ENCODE results near the gene SRA1. TPM values are rescaled to one million over a fixed set of nuclear protein-coding genes. Genes with fewer than 3 reads are reported as not detected.
A peak's percentile ranks its signal among the peaks of the same experiment; 100 is the strongest.

Gene SRA1
- total RNA-seq, 4 donors from 2014 or later = 19.9 to 36.3 (median 26.5) TPM

DNA sequence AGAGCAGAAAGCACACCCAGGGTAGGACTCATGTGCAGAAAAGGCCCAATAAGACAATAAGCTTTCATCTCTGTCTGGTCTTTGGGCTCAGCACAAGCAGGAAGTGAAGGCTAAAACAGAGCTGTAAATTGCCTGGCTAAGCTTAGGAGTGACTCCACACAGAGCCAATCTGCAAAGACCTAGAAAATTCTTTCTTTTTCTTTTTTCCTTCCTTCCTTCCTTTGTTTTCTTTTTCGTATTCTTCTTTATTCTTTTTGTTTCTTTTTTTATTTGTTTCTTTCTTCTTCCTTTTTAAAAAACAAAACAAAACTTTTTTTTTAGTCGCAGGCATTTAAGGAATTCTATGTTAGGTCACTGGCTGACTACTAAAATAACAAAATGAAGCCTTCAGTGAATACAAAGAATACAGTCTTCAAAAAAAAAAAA, 19.5 kb upstream of the SRA1 start:
- Histone ChIP-seq H3K9me3 (no peaks in the 10 kb centered on the region), H3K36me3 (no peaks in the 10 kb centered on the region), H3K4me3 (no peak overlapping the region), H3K27ac (peak overlapping the region in 3 of 4 donors; percentile 44 to 58 (median 57)), H3K27me3 (no peaks in the 10 kb centered on the region), H3K4me1 (peaks cover 0 to 16% (median 6%) of the 10 kb centered on the region in 4 donors)
- DNase-seq = no peak
- TF ChIP-seq, protein P1, sequence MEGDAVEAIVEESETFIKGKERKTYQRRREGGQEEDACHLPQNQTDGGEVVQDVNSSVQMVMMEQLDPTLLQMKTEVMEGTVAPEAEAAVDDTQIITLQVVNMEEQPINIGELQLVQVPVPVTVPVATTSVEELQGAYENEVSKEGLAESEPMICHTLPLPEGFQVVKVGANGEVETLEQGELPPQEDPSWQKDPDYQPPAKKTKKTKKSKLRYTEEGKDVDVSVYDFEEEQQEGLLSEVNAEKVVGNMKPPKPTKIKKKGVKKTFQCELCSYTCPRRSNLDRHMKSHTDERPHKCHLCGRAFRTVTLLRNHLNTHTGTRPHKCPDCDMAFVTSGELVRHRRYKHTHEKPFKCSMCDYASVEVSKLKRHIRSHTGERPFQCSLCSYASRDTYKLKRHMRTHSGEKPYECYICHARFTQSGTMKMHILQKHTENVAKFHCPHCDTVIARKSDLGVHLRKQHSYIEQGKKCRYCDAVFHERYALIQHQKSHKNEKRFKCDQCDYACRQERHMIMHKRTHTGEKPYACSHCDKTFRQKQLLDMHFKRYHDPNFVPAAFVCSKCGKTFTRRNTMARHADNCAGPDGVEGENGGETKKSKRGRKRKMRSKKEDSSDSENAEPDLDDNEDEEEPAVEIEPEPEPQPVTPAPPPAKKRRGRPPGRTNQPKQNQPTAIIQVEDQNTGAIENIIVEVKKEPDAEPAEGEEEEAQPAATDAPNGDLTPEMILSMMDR (IDR thresholded peaks at IDR 0.05) = no peak
- no peak for TF ChIP-seq POLR2AphosphoS5 (IDR thresholded peaks at IDR 0.05)
- TF ChIP-seq POLR2A (IDR thresholded peaks at IDR 0.05) = no peak
- no peak for TF ChIP-seq EP300 (IDR thresholded peaks at IDR 0.05; ENCODE audit: low read depth)
- intact Hi-C loops (cut with DNase I; ENCODE audit: low total_unique reads) = loop anchor here (5.0 kb wide), 1 partner anchor 1006 kb away; no protein-coding TSS in a partner anchor
- in situ Hi-C loops (cut with MboI; ENCODE audit: low pct_ligation_motif_present in 1 of 4, low pct_unique_long_range_greater_than_20kb in 1 of 4, low sequenced_read_pairs in 3 of 4) = loop anchor here in 1 of 4 donors (10.0 kb wide), 1 partner anchor 58 kb away; the partner anchor contains the start of genes CD14 and TMCO6
- WGBS, 2 donors (ENCODE audit: low coverage in 1 of 2) = 54 to 64% methylated on average over 2 of the region's 2 CpGs

DNA sequence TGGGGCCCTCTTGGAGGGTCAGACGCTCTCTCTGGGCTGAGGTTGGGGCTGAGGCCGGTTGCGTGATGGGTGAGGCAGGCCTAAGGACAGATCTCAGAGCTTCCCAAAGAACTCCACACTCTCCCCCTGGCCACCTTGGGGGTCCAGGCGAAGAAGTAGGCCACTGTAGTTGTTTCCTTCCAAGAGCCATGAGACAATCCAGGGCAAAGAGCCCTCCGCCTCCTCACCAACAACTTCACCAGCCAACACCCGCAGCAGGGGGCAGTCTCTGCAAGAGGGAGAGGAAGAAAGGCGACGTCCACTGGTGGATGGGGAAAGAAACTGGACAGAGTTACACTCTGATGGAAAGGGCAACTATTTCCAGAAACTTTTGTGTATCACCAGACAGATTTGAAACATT, 18.0 kb upstream of the SRA1 start:
- WGBS, 2 donors (ENCODE audit: low coverage in 1 of 2) = 40 to 84% methylated on average over 1 to 8 of the region's 8 CpGs
- TF ChIP-seq, protein P1 (IDR thresholded peaks at IDR 0.05) = peak; percentile 18 to 68 (median 52)
- TF ChIP-seq POLR2A (IDR thresholded peaks at IDR 0.05) = no peak
- Histone ChIP-seq H3K27ac (peak overlapping the region in 2 of 4 donors; percentile 20 to 57), H3K27me3 (no peaks in the 10 kb centered on the region), H3K4me1 (peaks cover 0 to 25% (median 6%) of the 10 kb centered on the region in 4 donors), H3K9me3 (no peaks in the 10 kb centered on the region), H3K36me3 (no peaks in the 10 kb centered on the region), H3K4me3 (no peak overlapping the region)
- peak; percentile 71 for DNase-seq
- in situ Hi-C loops (cut with MboI; ENCODE audit: low pct_ligation_motif_present in 1 of 4, low pct_unique_long_range_greater_than_20kb in 1 of 4, low sequenced_read_pairs in 3 of 4) = loop anchor here in 1 of 4 donors (10.0 kb wide), 1 partner anchor 59 kb away; the partner anchor contains the start of genes CD14 and TMCO6
- intact Hi-C loops (cut with DNase I; ENCODE audit: low total_unique reads) = loop anchor here (5.0 kb wide), 1 partner anchor 1007 kb away; no protein-coding TSS in a partner anchor

DNA sequence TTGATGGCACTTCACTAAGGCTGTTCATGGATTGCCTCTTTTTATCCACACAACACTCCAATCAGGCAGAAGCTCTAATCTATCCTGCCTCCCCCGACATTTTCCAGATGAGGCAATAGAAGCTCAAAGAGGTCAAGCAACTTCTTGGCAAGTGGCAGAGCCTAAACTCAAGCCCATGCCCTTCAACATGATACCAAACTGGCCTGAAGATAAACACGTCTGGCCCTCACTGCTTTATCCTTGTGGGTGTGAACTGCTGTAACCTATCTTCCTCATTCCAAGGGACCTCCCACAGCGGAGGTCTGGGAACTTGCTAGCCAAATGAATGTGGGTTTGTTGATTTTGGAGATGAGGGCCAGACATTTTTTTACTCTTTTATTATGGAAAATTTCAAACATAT, 16.9 kb upstream of the SRA1 start:
- Histone ChIP-seq H3K27ac (no peak overlapping the region), H3K4me1 (peaks cover 0 to 35% (median 6%) of the 10 kb centered on the region in 4 donors), H3K27me3 (no peaks in the 10 kb centered on the region), H3K4me3 (no peak overlapping the region), H3K9me3 (no peaks in the 10 kb centered on the region), H3K36me3 (no peaks in the 10 kb centered on the region)
- TF ChIP-seq, protein P1 (IDR thresholded peaks at IDR 0.05) = no peak
- TF ChIP-seq POLR2AphosphoS5 (IDR thresholded peaks at IDR 0.05) = no peak
- TF ChIP-seq POLR2A (IDR thresholded peaks at IDR 0.05) = no peak
- 42 to 80% methylated on average over 1 to 3 of the region's 3 CpGs for WGBS, 2 donors (ENCODE audit: low coverage in 1 of 2)
- in situ Hi-C loops (cut with MboI; ENCODE audit: low pct_ligation_motif_present in 1 of 4, low pct_unique_long_range_greater_than_20kb in 1 of 4, low sequenced_read_pairs in 3 of 4) (loop anchor here in 2 of 4 donors (10.0 to 25.0 kb wide), 2 partner anchors 61 to 88 kb away; partner anchors contain the start of genes CD14 (in 1 of the 2), DND1 (in 1 of the 2), TMCO6 (in 1 of the 2) and WDR55 (in 1 of the 2)), intact Hi-C loops (cut with DNase I; ENCODE audit: low total_unique reads) (no loop called here)
- DNase-seq = no peak

DNA sequence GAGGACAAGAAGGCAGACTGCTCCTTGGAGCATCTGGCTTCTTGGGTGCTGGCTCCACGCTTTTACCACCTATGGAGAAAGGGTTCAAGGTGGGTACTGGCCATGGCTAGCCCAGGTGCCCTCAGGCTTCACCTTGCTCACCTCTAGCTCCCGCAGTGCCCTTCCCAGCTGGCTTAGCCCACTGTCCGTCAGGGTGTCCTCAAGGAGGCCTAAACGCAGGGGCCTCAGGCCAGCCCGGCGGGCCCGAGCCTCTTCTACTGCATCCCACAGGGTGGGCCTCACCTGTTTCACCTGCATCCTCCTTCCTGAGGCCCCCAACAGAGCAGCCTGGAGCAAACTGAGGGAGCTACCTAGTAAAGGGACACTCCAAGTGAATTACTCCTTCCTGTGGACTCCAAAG, 16.4 kb upstream of the SRA1 start:
- WGBS, 2 donors (ENCODE audit: low coverage in 1 of 2) = 95% methylated on average over 7 of the region's 7 CpGs; no CpG with 5 or more reads in 1 of the 2 donors
- Histone ChIP-seq H3K27me3 (no peaks in the 10 kb centered on the region), H3K27ac (no peak overlapping the region), H3K4me3 (no peak overlapping the region), H3K9me3 (no peaks in the 10 kb centered on the region), H3K36me3 (no peaks in the 10 kb centered on the region), H3K4me1 (peaks cover 0 to 40% (median 8%) of the 10 kb centered on the region in 4 donors)
- in situ Hi-C loops (cut with MboI; ENCODE audit: low pct_ligation_motif_present in 1 of 4, low pct_unique_long_range_greater_than_20kb in 1 of 4, low sequenced_read_pairs in 3 of 4) (loop anchor here in 2 of 4 donors (10.0 to 25.0 kb wide), 2 partner anchors 61 to 89 kb away; partner anchors contain the start of genes CD14 (in 1 of the 2), DND1 (in 1 of the 2), TMCO6 (in 1 of the 2) and WDR55 (in 1 of the 2)), intact Hi-C loops (cut with DNase I; ENCODE audit: low total_unique reads) (no loop called here)
- no peak for DNase-seq
- no peak for TF ChIP-seq POLR2AphosphoS5 (IDR thresholded peaks at IDR 0.05)

All from transverse colon (tissue), 4 donors.